ENCODE measurements around the gene ZBTB20.

The ZBTB20 gene

GRCh38 chr3:114351123-114351821, 795.8 kb downstream of the ZBTB20 start:
- no peak for DNase-seq

GRCh38 chr3:114350690-114351089, 796.4 kb downstream of the ZBTB20 start:
- no peak for DNase-seq

DNA sequence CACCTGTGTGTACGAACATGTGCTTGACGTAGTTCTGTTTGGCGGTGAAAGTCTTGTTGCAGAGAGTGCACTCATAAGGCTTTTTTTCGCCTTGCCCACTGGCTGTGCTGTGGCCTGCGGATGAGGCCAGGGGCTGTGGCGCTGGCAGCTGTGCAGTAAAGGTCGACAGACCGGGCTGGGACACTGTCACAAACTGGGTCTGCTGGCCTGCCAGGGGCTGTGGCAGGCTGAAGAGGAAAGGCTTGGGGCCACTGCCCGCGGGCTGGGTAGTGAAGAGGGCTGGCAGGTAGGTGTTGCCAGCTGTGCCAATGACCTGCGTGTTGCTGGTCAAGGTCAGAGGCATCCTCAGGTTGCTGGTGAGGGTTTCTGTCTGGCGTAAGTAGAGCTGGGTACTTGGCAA, 796.8 kb downstream of the ZBTB20 start:
- no peak for DNase-seq

- DNase-seq, result no peak
These were observed 802.6 kb downstream of the ZBTB20 start for GRCh38 chr3:114344492-114344891.

DNA sequence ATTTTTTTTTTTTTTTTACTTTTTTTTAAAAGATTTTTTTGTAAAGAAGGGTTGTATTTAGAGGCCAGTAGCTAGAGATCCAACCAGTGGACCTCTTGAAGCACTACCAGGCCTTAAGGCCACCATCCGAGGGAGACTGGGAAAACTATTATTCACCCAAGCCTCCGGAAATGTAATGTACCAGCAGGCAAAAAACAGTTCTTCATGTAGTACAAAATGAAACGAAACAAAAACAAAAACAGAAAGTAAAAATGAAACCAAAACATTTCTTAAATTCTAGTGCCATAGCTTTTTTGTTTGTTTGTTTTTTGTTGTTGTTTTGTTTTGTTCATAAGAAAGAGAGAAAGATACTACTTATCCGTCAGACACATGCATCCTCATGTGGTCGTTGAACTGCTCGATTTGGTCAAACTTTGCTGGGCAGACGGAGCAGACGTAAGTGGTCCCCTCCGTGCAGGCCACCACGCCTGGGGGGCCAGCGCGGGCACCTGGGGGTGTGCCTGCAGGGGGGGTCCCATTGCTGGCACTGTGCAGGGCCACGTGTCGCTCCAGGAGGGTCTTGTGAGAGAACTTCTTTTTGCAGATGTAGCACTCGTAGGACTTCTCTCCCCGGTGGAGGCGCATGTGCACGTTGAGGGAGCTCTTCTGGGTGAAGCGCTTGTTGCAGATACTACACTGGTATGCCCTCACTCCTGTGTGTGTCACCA, 808.3 kb downstream of the ZBTB20 start:
- DNase-seq, result no peak

- no peak for DNase-seq
These were observed 810.2 kb downstream of the ZBTB20 start for GRCh38 chr3:114336857-114337256.

- no peak for DNase-seq
These were observed 810.9 kb downstream of the ZBTB20 start for GRCh38 chr3:114336122-114336697.

GRCh38 chr3:114333923-114334240, 813.2 kb downstream of the ZBTB20 start:
- no peak for DNase-seq

DNA sequence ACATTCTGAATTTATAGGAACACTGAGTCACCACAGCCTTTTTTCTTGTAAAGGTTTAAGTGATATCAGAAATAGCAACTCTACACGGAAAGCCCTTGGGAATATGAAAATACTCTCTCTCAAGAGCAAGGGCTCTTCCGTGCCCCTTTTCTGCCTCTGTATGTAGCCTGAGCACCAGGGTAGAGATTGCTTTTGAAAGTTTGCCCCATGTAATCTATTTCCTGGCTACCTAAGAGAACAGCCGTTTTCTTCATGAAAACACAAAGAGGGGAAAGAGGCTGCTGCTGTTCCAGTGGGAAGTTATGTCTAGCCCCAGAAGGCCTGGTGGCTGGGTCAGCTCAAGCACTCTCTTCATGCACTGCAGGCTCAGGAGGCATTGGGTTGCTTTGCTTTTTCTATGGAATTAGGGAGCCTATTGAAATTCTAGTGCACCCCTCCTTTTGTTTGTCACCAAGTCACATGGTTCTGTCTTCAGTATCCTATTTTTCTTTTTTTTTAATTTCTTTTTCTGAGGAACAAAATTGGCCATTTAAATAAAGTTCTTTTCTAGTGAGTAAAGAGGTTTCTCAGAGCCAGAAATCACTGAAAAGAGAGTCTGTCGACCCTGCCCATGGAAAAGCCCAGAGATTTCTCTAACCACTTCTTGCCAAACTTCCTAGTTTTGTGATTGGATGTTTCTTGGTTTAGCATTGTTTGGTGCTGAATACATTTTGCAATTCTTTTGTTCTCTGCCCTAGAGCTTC, 813.7 kb downstream of the ZBTB20 start:
- no peak for DNase-seq

GRCh38 chr3:114332342-114333179, 814.5 kb downstream of the ZBTB20 start:
- no peak for DNase-seq

- no peak for DNase-seq
These were observed 815.4 kb downstream of the ZBTB20 start for GRCh38 chr3:114331710-114332109.

DNA sequence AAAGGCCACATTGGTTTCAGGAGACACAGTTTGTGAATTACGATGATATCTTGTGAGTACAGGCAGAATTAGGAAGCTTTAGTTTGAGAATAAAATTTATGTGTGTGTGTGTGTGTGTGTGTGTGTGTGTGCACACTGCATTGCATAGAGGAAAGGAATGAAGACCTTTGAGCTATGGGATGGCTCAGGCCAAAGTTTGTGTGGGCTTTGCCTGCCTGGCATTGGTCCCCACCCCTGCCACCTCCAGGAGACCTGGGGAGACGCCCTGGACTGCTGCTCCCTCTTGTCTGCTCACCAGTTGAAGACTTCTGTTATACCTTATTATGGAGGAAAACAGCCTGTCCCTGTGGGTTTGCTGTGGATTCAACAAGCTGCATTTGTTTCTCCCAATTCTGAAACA, 816.1 kb downstream of the ZBTB20 start:
- DNase-seq, result no peak

- DNase-seq, result no peak
These were observed 817.3 kb downstream of the ZBTB20 start for GRCh38 chr3:114329823-114330222.

GRCh38 chr3:114328345-114328744, 818.7 kb downstream of the ZBTB20 start:
- no peak for DNase-seq

- DNase-seq, result no peak
These were observed 819.4 kb downstream of the ZBTB20 start for GRCh38 chr3:114327665-114328064.

DNA sequence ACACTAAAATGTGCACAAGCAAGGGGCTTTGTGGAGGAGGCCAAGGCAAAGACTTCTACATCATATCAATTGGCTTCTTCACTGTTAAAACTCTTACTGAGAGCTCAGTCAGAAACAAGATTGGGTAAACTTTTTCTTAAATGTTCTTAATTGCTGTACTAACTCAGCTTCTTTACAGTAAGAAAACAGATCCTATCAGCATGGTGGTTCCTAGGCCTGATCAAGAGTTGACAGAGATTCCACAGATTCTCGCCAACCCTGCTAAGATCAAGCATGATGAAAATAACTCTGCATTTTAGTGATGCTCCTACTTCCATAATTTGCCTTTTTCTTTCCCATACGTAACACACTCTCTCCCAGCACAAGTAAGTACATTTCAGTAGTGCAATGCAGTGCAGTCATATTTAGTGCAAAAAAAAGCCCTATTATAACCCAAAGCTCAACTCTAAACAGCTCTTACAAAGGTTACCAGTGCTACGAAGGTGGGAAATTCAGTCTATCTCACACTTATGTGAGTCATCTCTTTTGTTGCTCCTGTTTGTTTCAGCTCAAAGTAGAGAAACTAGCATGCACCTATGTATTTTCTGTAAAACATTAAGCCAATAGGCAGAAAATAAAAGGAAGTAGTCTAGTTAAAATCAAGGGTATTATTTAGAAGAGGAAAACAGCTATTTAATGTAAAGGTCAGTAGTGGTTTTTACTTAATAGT, 823.4 kb downstream of the ZBTB20 start:
- no peak for DNase-seq

- no peak for DNase-seq
These were observed 826.8 kb downstream of the ZBTB20 start for GRCh38 chr3:114320246-114320645.

- no peak for DNase-seq
These were observed 827.6 kb downstream of the ZBTB20 start for GRCh38 chr3:114319453-114319852.

- peak in 1 of 2 experiments; percentile 54 for DNase-seq
These were observed 828.8 kb downstream of the ZBTB20 start for GRCh38 chr3:114318295-114318694.

GRCh38 chr3:114314282-114314681, 832.8 kb downstream of the ZBTB20 start:
- no peak for DNase-seq

DNA sequence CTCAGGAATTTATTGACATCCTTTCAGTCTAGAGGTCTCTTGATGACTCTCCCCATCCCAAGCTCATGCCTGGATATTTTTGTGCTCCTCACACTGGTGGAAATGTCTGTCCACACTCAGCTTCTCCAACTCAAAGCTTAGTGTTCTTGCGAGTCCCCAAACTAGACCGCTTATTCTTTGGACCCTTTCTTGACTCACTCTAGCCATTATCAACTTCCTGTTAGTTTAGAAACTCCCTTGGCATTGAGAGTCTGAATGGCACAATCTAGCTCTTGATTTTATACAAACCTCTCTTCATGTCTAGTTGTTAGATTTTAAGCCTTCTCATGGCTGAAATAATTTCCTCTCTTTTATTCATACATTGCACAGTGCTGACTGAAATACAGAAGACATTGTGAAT, 833.7 kb downstream of the ZBTB20 start:
- DNase-seq, result no peak

GRCh38 chr3:114310695-114311094, 836.4 kb downstream of the ZBTB20 start:
- DNase-seq, result peak in 1 of 2 experiments; percentile 50
